HG02763 (cell line): ENCODE measurements around the gene SPOCD1.
A peak's percentile ranks its signal among the peaks of the same experiment; 100 is the strongest.

Experiments used
- ATAC-seq: cut with Tn5 transposase; IDR thresholded peaks from one replicate; pipeline ENCODE4 v1.9.1; 2021; ENCODE audit warnings: mild to moderate bottlenecking, moderate library complexity; ENCODE audit not compliant: unreplicated experiment

Gene SPOCD1

DNA sequence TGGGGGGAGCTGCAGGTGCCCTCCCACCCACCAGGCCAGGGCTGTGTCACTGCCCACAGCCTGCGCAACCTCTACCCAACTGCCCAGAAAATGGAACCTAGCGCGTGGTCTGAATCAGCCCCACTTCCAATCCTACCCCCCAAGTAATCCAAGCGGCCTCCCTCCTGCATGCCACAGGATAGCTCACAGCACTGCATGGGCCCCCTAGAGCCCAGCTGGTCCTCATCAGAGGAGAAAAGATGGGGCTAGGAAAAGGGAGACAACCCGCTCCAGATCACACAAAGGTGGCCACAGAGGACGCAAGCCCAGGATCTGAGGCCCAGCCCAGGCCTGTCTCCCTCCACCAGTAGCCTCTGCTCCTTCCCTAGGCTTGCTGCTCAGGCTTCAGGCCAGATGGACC lies 57.8 kb downstream of the SPOCD1 start:
- no peak for ATAC-seq

DNA sequence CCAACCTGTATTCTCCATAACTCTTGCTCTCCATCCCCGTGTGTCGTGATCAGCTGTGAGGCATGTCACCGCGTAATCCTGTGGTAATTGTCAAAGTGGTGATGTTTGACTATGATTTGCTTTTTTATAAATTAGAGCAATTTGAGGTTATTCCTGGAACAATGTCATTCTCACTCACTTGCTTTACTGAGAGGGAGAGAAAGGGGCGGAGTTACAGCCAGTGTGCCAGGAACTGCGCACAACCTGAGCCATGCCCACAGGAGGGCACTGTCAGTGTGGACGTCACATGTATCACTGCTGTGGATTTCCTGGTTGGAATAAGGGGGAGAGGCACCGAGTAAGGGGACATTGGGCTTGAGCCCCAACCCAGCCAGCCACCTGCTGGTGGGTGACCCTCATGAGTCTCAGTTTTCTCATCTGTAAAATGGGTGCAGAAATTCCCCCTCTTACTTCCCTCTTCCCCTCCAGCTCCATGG lies 58.6 kb downstream of the SPOCD1 start:
- ATAC-seq = no peak

DNA sequence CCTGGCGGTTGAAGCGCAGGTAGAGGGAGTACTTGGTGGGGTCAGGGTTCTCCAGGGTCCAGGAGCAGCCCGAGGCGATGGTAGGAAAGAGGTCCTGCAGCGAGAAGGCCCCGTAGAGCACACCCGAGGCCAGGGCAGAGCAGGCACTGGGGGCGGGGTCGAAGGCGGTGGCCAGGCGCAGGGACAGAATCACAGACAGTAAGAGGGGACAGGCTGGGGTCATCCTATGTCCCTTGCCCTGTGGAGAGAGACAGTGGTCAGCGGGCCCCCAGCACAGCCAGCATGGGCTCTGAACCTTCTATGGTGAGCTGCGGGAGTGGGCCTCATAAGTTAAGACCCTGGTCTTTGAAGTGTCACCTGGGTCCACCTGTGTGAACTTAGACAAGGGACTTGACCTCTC lies 59.2 kb downstream of the SPOCD1 start:
- no peak for ATAC-seq

DNA sequence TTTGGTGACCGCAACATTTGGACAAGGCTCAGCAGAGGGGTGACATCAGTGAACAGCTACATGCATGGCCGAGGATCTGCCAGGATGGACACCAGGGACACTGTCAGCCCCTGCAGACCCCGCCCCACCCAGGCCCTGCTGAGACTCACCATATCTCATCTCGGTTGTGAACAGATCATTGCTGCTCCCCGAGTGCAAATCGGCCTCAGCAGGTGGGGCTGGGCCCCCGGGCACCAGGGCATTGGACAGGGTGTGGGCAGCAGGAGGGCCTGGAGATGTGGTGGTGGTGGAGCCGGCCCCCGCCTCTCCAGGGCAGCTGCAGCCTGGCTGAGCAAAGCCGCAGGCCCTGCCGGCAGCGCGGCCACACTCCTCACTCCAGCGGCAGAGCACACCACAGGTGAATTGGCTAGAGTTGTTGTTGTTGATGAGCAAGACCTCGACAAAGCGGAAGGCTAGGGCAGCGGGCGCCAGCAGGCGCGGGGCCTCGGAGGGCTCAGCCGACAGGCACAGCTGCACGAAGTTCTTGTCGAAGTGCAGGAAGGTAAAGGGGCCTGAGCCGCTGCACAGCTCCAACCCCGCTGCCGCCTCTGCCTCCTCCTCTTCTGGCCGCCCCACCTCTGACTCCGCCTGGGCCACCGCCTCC lies 59.9 kb downstream of the SPOCD1 start:
- no peak for ATAC-seq

DNA sequence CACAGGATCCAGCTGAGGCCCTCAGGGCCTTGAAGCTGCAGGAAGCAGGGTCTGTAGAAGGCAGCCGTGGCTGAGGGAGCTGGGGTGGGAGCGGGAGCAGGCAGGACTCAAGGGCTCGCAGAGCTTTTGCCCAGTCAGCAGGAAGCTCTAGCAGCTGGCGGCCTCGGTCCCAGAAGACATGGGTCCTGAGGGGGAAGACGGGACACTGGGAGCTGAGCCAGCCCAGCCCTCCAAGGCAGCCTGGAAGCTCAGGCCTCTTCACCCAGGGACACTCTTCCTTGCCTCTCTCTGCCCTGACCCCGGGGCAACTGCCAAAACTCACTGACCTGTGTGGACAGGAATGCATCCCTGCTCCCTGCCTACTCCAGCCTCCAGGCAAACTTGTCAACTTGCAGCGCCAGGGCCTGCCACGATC lies 60.6 kb downstream of the SPOCD1 start:
- no peak for ATAC-seq

DNA sequence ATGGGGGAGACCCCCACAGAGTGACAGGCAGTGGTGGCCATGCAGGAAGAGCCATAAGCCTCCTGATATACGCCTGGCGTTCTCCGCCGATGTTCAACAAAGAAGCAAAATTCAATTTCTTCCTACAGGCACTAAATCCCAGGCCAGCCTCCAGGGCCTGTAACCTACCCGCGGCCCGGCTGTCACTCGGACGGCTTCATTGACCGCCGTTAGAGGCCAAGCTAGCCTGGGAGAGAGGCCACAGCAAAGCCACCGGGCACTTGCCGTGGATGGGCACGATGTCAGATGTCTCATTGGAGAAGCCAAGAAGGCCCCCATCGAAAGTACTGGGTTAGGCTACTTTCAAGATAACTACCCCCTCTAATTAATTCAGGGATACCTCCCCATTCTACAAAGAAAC lies 61.4 kb downstream of the SPOCD1 start:
- ATAC-seq = no peak

DNA sequence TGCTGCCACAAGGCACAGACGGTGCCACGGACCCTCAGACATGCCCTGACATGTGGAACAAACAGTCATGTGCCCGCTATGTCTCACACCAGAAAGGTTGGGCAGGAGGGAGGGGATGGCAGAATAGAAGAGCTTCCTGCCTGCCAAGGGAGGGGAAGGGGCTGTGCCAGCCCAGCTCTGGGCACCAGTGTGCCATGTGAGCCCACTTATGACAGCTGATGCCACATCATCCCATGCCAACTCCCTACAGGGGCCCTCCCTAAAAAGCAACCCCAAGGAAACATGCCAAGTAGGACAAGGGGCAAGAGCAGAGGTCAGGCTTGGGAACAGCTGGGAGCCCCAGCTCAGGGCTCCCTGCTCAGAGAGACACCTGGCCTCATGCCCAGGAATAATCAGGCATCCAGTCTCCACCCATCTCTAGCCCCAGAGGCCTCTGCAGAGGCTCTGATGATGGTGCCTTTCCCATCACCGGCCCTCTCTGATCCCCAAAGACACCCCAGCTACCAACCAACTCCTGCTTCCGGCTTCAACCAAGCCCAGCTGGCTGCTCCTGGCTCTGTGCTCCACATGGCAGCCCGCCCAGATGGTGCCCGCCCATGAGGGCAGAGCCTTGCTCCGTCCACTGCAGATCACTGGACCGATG lies 62.0 kb downstream of the SPOCD1 start:
- no peak for ATAC-seq

DNA sequence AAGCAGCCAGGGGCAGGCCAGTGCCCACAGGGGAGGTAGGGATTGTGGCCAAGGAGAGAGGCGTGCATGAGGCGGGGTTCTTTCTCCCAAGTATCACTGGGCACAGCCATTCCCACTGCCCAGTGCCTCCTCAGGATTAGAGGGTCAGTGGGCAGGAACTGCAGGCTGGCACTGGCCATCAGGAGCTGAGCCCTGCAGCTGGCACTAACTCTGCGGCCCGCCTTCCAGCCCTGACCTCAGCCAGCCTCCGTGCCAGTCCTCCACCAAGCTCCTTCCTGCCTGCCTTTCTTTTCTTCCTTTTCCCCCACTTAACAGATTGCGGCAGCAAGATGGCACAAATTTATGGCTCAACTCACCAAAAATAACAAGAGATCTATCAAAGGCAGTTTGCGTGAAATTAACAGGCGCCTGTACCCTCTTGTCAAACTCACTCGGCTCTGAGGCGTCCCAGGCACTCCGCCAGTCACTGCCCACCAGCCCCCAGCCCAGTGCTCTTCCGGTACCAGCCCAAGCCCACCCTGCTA lies 62.8 kb downstream of the SPOCD1 start:
- ATAC-seq = no peak

DNA sequence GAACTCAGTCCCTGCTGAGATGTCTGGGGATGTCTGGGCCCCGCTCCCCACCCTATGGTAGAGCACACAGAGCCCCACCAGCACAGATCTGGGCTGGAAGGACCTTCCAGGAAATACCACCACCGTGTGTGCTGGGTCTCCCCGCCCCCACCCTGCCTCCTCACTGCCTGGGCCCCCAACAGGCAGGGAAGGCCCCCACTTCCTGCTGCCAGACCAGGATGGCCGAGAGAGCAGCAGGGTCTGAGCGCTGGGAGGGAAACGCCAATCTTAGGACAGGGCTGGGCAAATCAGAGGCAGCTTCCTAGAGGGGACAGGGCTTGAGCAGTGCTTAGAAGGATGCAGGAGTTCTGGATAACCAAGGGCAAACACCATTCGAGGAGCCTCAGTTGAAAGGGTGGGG lies 63.6 kb downstream of the SPOCD1 start:
- no peak for ATAC-seq

DNA sequence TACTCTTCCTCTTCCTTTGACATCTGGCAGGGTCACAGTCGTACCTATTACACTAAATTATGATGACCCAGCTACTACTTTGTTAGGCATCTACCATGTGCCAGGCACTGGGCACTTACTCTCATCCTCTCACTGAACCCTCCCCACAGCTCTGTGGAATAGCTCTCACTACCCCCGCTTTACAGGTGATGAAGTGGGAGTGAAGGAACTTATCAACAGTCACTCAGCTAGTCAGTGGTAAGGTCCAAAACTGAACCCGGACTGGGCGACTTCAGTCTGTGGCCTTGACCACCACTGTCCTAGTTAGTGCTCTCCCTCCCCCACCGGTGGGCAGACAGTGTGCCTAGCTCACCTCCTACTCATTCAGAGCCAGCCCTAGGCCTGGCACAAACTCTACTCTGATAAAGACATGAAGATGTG lies 64.0 kb downstream of the SPOCD1 start:
- ATAC-seq = no peak

DNA sequence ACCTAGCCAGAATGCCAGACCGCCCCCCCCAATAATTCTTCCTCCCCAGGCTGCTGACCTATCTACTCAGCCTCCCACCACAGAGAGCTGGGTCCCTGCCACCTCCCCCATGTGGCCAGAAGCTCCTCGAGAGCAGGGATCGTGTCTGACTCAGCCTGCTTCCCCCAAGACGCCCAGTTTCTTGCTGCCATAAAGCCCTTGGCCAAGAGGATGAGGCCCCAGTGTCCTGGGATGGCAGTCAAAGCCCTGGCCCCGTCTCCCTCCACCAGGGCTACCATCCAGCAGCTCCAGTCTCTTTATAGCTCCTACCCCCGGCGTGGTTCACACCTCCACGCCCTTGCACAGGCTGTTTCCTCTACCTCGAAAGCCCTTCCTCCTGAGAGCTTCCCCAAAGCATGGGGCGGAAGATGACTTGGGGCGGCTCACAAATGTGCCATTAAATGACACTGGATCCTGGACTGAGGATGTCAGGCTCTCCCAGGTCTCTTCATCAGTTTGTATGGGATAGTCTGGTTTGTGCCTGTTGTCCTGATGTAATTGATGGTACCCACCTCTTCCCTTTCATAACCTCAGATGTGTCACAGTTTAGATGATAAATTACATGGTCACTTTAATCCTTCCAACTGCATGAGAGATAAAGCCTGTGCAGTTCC lies 64.8 kb downstream of the SPOCD1 start:
- ATAC-seq = no peak

DNA sequence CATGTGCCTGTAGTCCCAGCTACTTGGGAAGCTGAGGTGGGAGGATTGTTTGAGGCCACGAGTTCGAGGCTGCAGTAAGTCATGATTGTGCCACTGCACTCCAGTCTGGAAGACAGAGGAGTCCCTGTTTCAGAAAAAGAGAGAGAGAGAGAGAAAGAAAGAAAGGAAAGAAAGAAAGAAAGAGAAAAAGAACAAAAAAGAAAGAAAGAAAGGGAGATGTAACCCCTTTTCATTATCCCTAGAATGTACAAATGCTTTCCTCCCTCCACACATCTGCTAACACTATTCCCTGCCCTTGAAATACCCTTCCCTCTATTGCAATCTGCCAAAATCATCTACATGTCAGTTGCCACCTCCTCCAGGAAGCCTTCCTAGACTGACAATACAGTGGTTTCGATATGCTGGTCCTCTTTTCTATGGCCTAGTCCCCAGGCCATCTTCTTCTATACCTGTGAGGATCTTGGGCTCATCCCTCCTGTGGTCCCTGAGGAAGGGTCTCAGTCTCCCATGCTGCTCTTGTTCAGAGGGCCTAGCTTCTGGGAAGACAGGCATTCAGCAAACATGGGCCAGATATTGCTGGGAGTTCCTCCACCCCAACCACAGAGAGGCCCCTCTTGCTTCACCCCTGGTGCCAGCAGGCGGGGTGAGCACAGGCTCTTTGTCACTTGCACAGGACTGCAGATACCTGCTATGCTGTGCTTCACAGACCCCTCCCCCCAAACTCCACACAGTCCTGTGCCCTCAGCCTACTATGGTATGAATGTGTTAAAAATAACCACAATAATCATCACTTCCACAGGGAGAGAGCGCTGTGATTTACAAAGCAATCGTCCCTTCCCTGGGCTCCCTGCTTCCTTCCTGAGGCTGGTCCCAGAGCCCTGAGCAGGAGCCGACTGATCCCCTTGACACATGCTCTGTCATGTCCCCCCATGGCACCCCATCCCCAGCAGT lies 65.8 kb downstream of the SPOCD1 start:
- no peak for ATAC-seq

DNA sequence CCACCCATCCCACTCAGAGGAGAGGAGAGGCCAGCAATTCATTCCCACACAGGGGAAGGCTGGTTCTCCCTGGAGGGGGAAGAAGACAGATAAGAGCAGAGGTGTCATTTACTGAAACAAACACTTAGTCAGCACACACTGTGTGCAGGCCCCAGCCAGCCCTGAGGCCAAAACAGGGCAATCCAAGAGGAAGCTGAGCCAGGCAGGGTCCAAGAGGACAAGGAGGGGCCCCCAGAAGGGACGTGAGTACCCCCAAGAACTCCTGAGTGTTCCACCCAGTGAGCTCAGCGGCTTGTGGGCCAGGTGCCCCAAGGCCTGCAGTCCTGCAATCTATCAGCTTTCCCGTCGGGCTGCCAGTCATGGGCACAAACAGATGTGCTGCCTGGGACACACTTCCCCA lies 67.5 kb downstream of the SPOCD1 start:
- ATAC-seq = no peak

DNA sequence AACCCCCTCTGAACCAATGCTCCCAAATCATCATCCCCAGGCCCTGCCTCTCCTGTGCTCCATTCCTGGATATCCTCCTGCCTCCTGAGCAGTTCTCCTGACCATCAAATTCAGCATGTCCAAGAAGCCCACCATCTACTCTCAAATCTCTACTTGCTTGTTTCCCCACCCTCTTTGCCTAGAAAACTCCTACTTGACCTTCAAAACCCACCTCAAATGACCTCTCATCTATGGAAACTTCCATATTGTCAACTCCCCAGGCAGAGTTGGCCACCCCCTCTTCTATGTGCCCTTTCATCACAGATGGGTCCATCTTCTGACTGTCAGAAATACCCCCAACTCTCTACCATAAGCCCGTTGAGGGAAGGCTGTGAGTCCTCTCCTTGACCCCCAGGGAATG lies 68.5 kb downstream of the SPOCD1 start:
- no peak for ATAC-seq

DNA sequence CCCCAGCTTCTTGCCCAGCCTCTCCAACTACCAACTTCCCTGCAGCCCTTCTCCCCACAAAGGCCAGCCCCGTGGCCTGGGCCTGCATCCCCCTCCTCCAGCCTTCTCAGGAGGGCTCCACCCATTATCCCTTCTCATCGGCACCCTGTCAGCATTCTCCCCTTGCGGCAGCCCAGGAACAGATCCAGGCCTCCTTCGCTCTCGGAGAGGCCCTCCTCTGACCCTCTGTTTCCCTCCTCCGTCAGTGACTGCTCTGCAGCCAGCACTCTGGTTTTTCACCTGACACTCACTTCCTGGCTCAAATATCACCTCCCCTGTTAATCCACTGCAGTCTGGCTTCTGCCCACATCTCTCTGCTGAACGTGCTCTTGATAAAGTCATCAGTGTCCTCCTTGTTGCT lies 69.1 kb downstream of the SPOCD1 start:
- no peak for ATAC-seq

DNA sequence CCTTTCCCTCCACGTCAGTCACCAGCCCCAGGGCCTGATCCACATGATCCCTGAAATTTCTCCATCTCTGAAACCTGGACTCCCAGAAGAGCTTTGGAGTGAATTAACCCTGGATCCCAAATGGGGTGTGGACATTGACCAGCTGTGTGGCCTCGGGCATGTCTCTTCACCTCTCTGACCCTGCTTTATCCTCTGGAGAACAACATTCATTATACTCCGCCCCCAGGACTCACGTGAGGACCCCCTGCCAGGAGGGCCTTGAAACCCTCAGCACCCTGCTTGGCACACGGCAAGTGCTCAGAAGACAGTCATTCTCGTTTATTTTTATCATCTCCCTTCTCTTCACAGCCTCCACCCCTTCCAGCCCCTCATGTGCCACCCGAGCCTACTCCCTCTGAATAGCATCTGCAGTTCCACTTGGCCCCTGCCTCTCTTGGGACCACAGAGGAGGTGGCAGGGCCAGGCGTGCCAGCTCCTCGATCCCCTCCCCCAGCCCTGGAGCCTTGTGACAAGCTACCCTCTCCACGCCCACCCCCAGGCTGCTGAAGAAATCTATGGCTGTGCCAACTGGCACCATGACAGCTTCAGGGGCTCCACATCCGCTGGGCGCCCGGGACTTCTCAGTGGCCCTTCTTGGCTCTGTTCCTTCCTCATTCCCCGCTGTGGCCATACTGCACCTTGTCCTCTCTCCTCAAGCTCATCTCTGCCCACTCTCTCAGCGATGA lies 69.7 kb downstream of the SPOCD1 start:
- no peak for ATAC-seq

DNA sequence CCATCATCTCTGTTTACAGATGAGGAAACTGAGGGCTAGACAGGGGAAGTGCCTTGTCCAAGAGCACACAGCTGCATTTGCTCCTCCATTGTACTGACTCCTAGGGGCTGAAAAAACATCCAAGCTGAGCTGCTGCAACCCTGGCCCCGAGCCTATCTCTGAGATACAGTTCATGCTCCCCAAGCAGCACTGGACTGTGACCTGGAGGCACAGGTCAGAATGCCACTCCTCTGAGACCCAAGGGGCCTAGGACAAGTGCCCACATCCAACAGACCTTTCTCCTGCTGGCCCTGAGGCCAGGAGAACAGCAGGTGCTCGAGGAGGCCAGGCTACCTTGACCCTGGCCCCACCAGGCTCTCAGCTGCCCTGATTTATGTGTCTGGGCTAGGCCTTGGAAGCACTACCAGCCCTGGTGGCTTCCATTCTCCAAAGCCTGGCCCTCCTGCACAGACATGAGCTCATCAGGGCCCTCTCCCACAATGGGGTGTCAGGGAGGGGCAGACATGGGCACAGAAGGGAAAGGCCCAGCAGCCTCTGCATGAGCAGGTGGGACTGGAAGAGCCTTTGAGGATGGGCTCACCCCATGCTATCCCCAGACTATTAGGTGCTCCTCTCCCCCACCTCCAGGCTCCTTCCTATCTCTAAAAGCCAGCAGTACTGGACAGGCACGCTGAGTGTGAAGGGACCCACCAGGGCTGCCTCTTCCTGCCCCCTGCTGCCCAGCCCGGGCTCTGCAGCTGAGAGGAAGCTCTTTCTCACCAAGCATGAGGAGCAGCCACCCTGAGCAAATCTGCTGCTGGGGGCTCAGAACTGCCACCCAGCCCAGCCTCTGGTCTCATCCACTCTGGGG lies 70.5 kb downstream of the SPOCD1 start:
- ATAC-seq = no peak

DNA sequence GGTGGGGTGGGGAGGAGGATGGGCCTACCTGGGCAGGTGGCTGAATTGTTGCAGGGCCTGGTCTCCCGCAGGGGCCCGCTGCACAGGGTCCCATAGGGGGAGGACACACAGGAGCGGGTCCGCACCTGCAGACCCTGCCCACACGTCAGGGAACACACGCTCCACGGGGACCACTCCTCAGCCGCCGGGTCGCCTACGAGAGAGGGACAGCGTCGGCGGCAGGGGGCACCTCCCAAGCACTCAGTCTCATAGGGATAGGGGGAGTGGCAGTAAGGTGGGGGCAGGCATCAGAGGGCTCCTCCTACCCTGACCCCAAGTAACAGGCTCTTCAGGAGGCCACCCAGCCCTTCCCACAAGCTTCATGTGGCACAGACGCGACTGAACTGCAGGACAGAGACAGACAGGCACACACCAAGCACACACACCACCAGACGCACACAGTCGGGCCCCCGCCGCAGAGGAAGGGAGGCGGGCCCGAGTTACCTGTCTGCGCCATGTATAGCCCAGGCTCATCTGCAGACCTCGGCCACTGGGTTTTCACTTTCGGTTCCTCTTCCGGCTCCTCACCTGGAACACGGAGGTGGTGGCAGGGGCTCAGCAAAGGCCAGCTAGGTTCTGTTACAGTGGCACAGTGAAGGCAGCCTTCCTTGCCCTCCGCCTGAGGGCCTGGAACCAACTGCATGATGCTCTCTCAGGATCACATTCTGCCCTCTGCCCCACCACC lies 71.5 kb downstream of the SPOCD1 start:
- peak; percentile 55 for ATAC-seq
